Naive thymus-derived CD4-positive, alpha-beta T cell (primary cell): Measurements from ENCODE around the gene FAM131C. TPM values are rescaled to one million over a fixed set of nuclear protein-coding genes. Genes with fewer than 3 reads are reported as not detected.
"Not testable (repeated sequence)": the region's sequence is repeated elsewhere in the genome, so short reads cannot be mapped to it uniquely, and the experiment has no call there.

Source experiments
- ATAC-seq: fragments of 150-1000 bp; cut with Tn5 transposase; 2 replicates; pipeline ENCODE4 v1.10.0; 2021; ENCODE audit warnings: mild to moderate bottlenecking, moderate library complexity
- CTCF ChIA-PET: fragments of 350-600 bp; sonication (Branson Sonifier 250); formaldehyde crosslinking; loops from one replicate; lab custom pipeline; 2021; ENCODE audit warnings: antibody characterized with exemption; lab: Charles Lee
- POLR2A ChIA-PET: fragments of 350-600 bp; sonication (Branson Sonifier 250); formaldehyde crosslinking; loops from one replicate; lab custom pipeline; 2021; ENCODE audit warnings: antibody characterized with exemption, inconsistent platforms; lab: Charles Lee
- DNase-seq, 9 donors: peaks; one replicate each; pipeline versions ENCODE4 v3.0.0 to v3.0.0-alpha.2; 2020 to 2022; ENCODE audit warnings: mixed read lengths in 1 of 9
- H3K27ac ChIP-seq: one replicate; pipeline ENCODE4 v1.7.0; 2013; ENCODE audit warnings: mild to moderate bottlenecking, low read depth, low read length, moderate library complexity
- H3K27me3 ChIP-seq, 2 donors: one replicate each; pipeline ENCODE4 v1.7.0; 2013; ENCODE audit warnings: low read length in 2 of 2, mild to moderate bottlenecking in 2 of 2, moderate library complexity in 2 of 2; ENCODE audit not compliant: control insufficient read depth in 2 of 2, insufficient read depth in 2 of 2
- H3K36me3 ChIP-seq, 3 experiments: 1 replicate in 2 of 3; 2 replicates in 1 of 3; pipeline ENCODE4 v1.7.0; 2013; ENCODE audit warnings: low read length in 3 of 3, mild to moderate bottlenecking in 3 of 3, moderate library complexity in 1 of 3; ENCODE audit not compliant: insufficient read depth in 3 of 3, control insufficient read depth in 2 of 3
- H3K4me1 ChIP-seq, 2 donors: one replicate each; pipeline ENCODE4 v1.7.0; 2013; ENCODE audit warnings: low read length in 2 of 2, mild to moderate bottlenecking in 2 of 2, moderate library complexity in 1 of 2; ENCODE audit not compliant: control insufficient read depth in 2 of 2, insufficient read depth in 2 of 2
- H3K4me3 ChIP-seq: 2 replicates; pipeline ENCODE4 v1.7.0; 2013; ENCODE audit warnings: mild to moderate bottlenecking, low read length
- H3K9me3 ChIP-seq, 3 experiments: 1 replicate in 2 of 3; 2 replicates in 1 of 3; pipeline ENCODE4 v1.7.0; 2013; ENCODE audit warnings: low read length in 3 of 3; ENCODE audit not compliant: control insufficient read depth in 2 of 3
- H3K27ac Mint-ChIP-seq, 9 donors: one replicate each; pipeline ENCODE4 v1.8.0; 2020 to 2022; ENCODE audit warnings: mixed read lengths in 9 of 9, mild to moderate bottlenecking in 8 of 9, moderate library complexity in 5 of 9, inconsistent platforms in 2 of 9
- H3K27me3 Mint-ChIP-seq, 5 donors: one replicate each; pipeline ENCODE4 v1.8.0; 2021 to 2022; ENCODE audit warnings: mixed read lengths in 5 of 5, mild to moderate bottlenecking in 1 of 5
- H3K36me3 Mint-ChIP-seq, 5 donors: one replicate each; pipeline ENCODE4 v1.8.0; 2020 to 2022; ENCODE audit warnings: mixed read lengths in 5 of 5, mild to moderate bottlenecking in 3 of 5, inconsistent platforms in 1 of 5
- H3K4me1 Mint-ChIP-seq, 7 donors: one replicate each; pipeline ENCODE4 v1.8.0; 2020 to 2022; ENCODE audit warnings: mixed read lengths in 7 of 7, mild to moderate bottlenecking in 3 of 7, inconsistent platforms in 1 of 7
- H3K4me3 Mint-ChIP-seq, 10 donors: one replicate each; pipeline ENCODE4 v1.8.0; 2020 to 2022; ENCODE audit warnings: mild to moderate bottlenecking in 10 of 10, mixed read lengths in 10 of 10, moderate library complexity in 6 of 10, inconsistent platforms in 2 of 10
- H3K9me3 Mint-ChIP-seq, 11 donors: one replicate each; pipeline ENCODE4 v1.8.0; 2020 to 2022; ENCODE audit warnings: mixed read lengths in 11 of 11, mild to moderate bottlenecking in 4 of 11, inconsistent platforms in 1 of 11, moderate library complexity in 1 of 11
- intact Hi-C, 2 donors: fragments of 100-400 bp; cut with micrococcal nuclease; formaldehyde crosslinking; loops; one replicate each; pipeline ENCODE4 v1.15.1; 2023
- polyA plus RNA-seq, 2 donors: library from polyadenylated mRNA; unstranded; fragments of 300-500 nt; fragmentation: Illumina TruSeq; gene quantifications; one replicate each; pipeline ENCODE4 v1.2.3, GENCODE V29; 2021
- total RNA-seq, 6 experiments: library from RNA in 5 of 6; stranded (reverse) in 5 of 6; gene quantifications; 1 replicate in 5 of 6; 2 replicates in 1 of 6; pipeline ENCODE4 v1.2.3 and lab custom pipeline; 2021 to 2026

Gene FAM131C
- total and polyA plus RNA-seq, 7 experiments from 2014 or later, result 1.3 TPM; not detected in 6

DNA sequence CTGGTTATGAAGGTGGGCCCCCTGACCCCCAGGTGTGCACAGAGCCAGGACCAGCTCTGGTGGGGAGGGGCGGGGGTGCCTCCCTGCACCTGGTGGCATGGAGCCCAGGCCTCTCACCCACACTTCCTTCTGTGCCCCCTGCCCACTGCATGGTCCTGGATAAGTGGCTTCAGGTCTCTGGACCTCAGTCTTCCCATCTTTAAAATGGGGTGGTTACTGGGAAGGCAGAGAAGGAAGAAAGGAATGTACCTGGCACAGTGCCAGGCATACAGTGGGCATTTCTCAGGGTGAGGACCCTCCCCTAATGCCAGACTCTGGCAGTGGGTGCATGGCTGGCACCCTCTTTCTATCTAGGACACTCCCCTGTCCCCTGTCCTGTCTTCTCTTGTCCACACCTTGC, 44.2 kb downstream of the FAM131C start:
- Histone ChIP-seq H3K27ac (no peak overlapping the region), H3K36me3 (no peaks in the 10 kb centered on the region), H3K27me3 (no peaks in the 10 kb centered on the region), H3K4me1 (no peaks in the 10 kb centered on the region), H3K9me3 (no peaks in the 10 kb centered on the region), H3K4me3 (no peak overlapping the region)
- H3K36me3 Mint-ChIP-seq, result no peaks in the 10 kb centered on the region
- no peak overlapping the region for H3K4me3 Mint-ChIP-seq
- H3K27ac Mint-ChIP-seq, result peak overlapping the region in 1 of 9 donors; percentile 55
- peaks cover 0 to 12% (median 0%) of the 10 kb centered on the region in 7 donors for H3K4me1 Mint-ChIP-seq
- ChIA-PET POLR2A (no interaction called here), CTCF (no interaction called here)
- intact Hi-C loops, result no loop called here
- no peak for DNase-seq
- no peak for ATAC-seq
- H3K27me3 Mint-ChIP-seq, result peaks cover 6 to 24% (median 11%) of the 10 kb centered on the region in 5 donors
- no peaks in the 10 kb centered on the region for H3K9me3 Mint-ChIP-seq

- H3K4me3 ChIP-seq, H3K4me1 ChIP-seq, H3K36me3 Mint-ChIP-seq, H3K9me3 Mint-ChIP-seq, CTCF ChIA-PET, H3K36me3 ChIP-seq, DNase-seq, H3K27ac ChIP-seq, POLR2A ChIA-PET, intact Hi-C loops, ATAC-seq, H3K27ac Mint-ChIP-seq, H3K9me3 ChIP-seq, H3K27me3 ChIP-seq: not testable (repeated sequence)
- H3K27me3 Mint-ChIP-seq, result peaks cover 6 to 24% (median 11%) of the 10 kb centered on the region in 5 donors
- H3K4me1 Mint-ChIP-seq, result peaks cover 0 to 12% (median 0%) of the 10 kb centered on the region in 7 donors
- H3K4me3 Mint-ChIP-seq, result peak overlapping the region in 1 of 10 donors; percentile 69
These were observed 44.5 kb downstream of the FAM131C start for GRCh38 chr1:16029003-16029268.

GRCh38 chr1:16028237-16029002, 45.0 kb downstream of the FAM131C start:
- Histone ChIP-seq H3K36me3 (no peaks in the 10 kb centered on the region), H3K27ac (no peak overlapping the region), H3K9me3 (no peaks in the 10 kb centered on the region), H3K4me1 (no peaks in the 10 kb centered on the region), H3K4me3 (no peak overlapping the region), H3K27me3 (no peaks in the 10 kb centered on the region)
- intact Hi-C loops, result no loop called here
- Mint-ChIP-seq H3K36me3 (no peaks in the 10 kb centered on the region), H3K9me3 (no peaks in the 10 kb centered on the region), H3K4me3 (peak overlapping the region in 2 of 10 donors; percentile 10 to 69), H3K27me3 (peaks cover 6 to 24% (median 11%) of the 10 kb centered on the region in 5 donors), H3K4me1 (peaks cover 0 to 12% (median 0%) of the 10 kb centered on the region in 7 donors), H3K27ac (no peak overlapping the region)
- DNase-seq, result no peak
- CTCF ChIA-PET, result no interaction called here
- ATAC-seq, result no peak
- POLR2A ChIA-PET, result no interaction called here

GRCh38 chr1:16026723-16027484, 46.5 kb downstream of the FAM131C start:
- intact Hi-C loops, result no loop called here
- Histone ChIP-seq H3K27me3 (no peaks in the 10 kb centered on the region), H3K27ac (no peak overlapping the region), H3K9me3 (no peaks in the 10 kb centered on the region), H3K4me1 (no peaks in the 10 kb centered on the region), H3K36me3 (no peaks in the 10 kb centered on the region), H3K4me3 (no peak overlapping the region)
- peak; percentile 8 to 49 (median 36) for DNase-seq
- Mint-ChIP-seq H3K27me3 (peaks cover 6 to 24% (median 11%) of the 10 kb centered on the region in 5 donors), H3K36me3 (no peaks in the 10 kb centered on the region), H3K4me3 (peak overlapping the region in 6 of 10 donors; percentile 25 to 73 (median 44)), H3K9me3 (no peaks in the 10 kb centered on the region), H3K27ac (no peak overlapping the region), H3K4me1 (peaks cover 0 to 12% (median 0%) of the 10 kb centered on the region in 7 donors)
- CTCF ChIA-PET, result no interaction called here
- peak; percentile 74 for ATAC-seq
- POLR2A ChIA-PET, result no interaction called here

- POLR2A ChIA-PET, DNase-seq, H3K4me3 ChIP-seq, H3K9me3 ChIP-seq, intact Hi-C loops, H3K36me3 ChIP-seq, H3K4me1 ChIP-seq, H3K36me3 Mint-ChIP-seq, H3K9me3 Mint-ChIP-seq, ATAC-seq, H3K27me3 ChIP-seq, H3K27ac ChIP-seq, H3K27ac Mint-ChIP-seq, CTCF ChIA-PET: not testable (repeated sequence)
- H3K4me1 Mint-ChIP-seq, result peaks cover 0 to 12% (median 0%) of the 10 kb centered on the region in 7 donors
- peaks cover 6 to 24% (median 11%) of the 10 kb centered on the region in 5 donors for H3K27me3 Mint-ChIP-seq
- peak overlapping the region in 5 of 10 donors; percentile 16 to 69 (median 29) for H3K4me3 Mint-ChIP-seq
These were observed 47.1 kb downstream of the FAM131C start for GRCh38 chr1:16026302-16026701.

DNA sequence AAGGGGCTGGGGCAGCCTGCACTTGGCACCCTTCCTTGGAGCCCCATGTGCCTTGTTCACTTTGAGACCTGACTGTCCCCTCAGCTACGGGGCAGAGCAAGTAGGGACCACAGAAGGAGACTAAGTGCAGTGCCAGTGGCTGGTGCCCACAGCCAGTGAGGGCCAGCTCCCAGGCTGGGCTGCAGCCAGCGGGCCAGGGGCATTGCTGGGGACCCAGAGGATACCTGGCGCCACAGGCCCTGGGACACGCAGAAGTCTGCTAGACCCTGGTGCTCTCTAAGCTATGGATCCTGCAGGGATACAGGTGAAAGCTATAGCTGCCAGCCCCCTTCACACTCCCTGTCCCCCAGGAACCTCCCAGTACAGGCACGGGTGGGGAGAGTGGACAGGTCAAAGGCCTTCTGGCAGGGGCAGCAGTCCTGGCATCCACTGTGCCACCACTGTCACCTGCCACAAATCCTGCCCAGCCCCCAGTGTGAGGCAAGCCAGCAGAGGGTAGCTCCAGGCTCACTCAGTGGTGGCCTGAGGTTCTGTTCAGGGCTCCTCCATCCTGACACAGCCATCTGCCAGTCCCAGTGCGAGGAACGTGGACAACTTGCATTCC, 50.3 kb downstream of the FAM131C start:
- Histone ChIP-seq H3K4me3 (no peak overlapping the region), H3K27me3 (no peaks in the 10 kb centered on the region), H3K9me3 (no peaks in the 10 kb centered on the region), H3K36me3 (no peaks in the 10 kb centered on the region), H3K27ac (no peak overlapping the region), H3K4me1 (no peaks in the 10 kb centered on the region)
- ATAC-seq (no peak), DNase-seq (no peak)
- Mint-ChIP-seq H3K27me3 (peaks cover 0 to 9% (median 5%) of the 10 kb centered on the region in 5 donors), H3K27ac (no peak overlapping the region), H3K9me3 (no peaks in the 10 kb centered on the region), H3K36me3 (no peaks in the 10 kb centered on the region), H3K4me3 (no peak overlapping the region), H3K4me1 (peaks cover 0 to 12% (median 0%) of the 10 kb centered on the region in 7 donors)
- CTCF ChIA-PET, result interaction anchor here (0.5 kb wide), 1 partner anchor 97 kb away, joined by 3 read pairs; no protein-coding TSS in a partner anchor
- POLR2A ChIA-PET, result interaction anchor here (0.5 kb wide), 1 partner anchor 59 kb away, joined by 4 read pairs; no protein-coding TSS in a partner anchor
- intact Hi-C loops, result no loop called here
